Fibroblast of lung (primary cell): Measurements from ENCODE around the gene ZNF366.

Experiments
- CTCF ChIP-seq, 2 donors: IDR thresholded peaks in 1 of 2; conservative IDR thresholded peaks in 1 of 2; 1 replicate in 1 of 2; 2 replicates in 1 of 2; pipeline ENCODE4 v1.5.1; 2011 to 2012; ENCODE audit warnings: low read length in 2 of 2, control low read depth in 1 of 2, inconsistent platforms in 1 of 2, low read depth in 1 of 2, mild to moderate bottlenecking in 1 of 2
- EZH2 ChIP-seq: IDR thresholded peaks from 2 replicates; pipeline ENCODE4 v1.5.1; 2012; ENCODE audit warnings: low read length, control low read depth, mild to moderate bottlenecking; ENCODE audit errors: missing control alignments

DNA sequence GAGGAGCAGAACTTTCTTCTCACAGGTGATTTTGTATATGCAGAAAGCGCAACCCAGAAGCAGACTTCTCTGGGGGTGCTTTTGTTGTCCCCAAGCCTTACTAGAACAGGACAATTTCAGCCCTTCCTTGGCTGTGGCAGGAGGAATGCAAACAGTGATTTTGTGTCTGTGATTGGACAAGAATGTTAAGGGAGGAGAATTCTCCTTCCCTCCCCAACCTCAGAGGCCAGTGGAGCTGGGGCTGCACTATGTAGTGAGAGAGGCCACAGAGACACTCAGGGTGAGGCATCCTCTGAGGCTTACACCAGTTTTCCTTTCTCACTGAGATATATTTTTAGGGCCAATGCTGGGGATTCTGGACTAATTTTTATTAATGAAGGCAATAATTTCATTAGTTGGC lies 58.8 kb downstream of the ZNF366 start:
- TF ChIP-seq CTCF (conservative IDR thresholded peaks at IDR 0.05 in 1 of 2, IDR thresholded peaks at IDR 0.05 in 1 of 2; ENCODE audit: low read depth in 1 of 2, low read length in 2 of 2) (no peak), EZH2 (no peak)
